Stimulated activated CD8-positive, alpha-beta memory T cell treated with anti-CD3 and anti-CD28 coated beads, Interleukin-15, amount 100 ng/mL, for 48 hours (primary cell): ENCODE data around the gene ADRA2B.
"Not testable (repeated sequence)": the region's sequence is repeated elsewhere in the genome, so short reads cannot be mapped to it uniquely, and the experiment has no call there.

Experiments used
- DNase-seq, 2 donors: peaks; one replicate each; pipeline ENCODE4 v3.0.0-alpha.2; 2020; ENCODE audit warnings: low read depth in 2 of 2

The ADRA2B gene

GRCh38 chr2:96069878-96070277 is 46.5 kb downstream of the ADRA2B start:
- not testable (repeated sequence) for DNase-seq

DNA sequence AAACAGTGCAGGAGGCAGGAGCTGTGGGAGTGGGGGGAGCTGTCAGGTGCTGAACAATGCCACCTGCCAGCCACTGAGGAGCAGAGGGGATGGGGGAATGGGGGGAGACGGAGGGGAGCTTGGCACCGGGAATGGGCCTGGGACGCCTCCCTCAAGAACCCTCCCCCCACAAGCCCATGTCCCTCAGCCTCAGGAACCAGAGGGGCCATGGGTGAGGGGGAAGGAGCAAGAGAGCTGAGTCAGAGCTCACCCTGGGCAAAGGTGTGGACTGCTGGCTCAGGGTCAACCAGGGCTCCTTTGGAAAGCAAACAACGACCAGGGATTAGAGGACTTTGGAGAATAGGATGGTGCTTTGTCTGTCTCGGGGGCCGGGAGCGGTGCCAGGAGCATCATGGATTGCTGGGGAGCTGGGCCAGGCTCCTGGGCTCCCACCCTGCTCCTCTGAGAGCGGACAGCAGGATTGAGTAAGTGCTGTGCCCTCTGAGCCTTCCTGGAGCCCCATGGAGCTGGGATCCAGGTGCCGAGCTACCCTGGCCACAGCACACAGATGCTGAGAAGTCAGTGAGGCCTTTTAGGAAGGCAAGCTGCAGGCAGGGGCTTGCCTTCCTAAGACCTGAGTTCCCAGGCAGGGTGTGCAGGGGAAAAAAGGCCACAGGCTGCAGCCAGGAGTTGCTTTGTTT is 48.3 kb downstream of the ADRA2B start:
- DNase-seq = not testable (repeated sequence)

- not testable (repeated sequence) for DNase-seq
Measured at GRCh38 chr2:96067098-96067660, 49.2 kb downstream of the ADRA2B start.

- not testable (repeated sequence) for DNase-seq
Measured at GRCh38 chr2:96066511-96066910, 49.9 kb downstream of the ADRA2B start.

- not testable (repeated sequence) for DNase-seq
Measured at GRCh38 chr2:96065954-96066353, 50.4 kb downstream of the ADRA2B start.

GRCh38 chr2:96065381-96065930 is 50.9 kb downstream of the ADRA2B start:
- DNase-seq = no peak

- DNase-seq = not testable (repeated sequence)
Measured at GRCh38 chr2:96064760-96065159, 51.6 kb downstream of the ADRA2B start.

DNA sequence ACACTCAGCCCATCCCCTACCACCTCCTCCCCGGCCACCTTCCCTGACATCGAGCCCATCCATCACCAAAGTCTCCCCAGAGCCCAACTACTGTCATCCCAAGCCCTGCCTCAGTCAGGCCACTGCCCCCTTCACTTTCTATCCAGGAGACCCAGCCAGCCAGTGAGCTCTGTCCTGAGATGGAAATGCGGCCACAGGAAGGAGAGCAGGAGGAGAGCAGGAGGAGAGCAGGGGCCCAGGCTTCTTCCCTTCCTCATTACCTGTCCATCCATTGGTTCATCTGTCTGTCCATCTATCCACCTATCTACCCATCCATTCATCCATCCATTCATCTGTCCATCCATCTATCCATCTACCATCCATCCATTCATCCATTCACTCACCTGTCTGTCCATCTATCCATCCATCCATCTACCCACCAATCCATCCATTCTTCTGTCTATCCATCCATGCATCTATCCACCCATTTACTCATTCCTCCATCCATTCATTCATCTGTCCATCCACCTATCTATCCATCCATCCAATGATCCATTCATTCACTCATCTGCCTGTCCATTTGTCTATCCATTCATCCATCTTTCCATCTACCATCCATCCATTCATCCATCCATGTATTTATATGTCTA is 52.2 kb downstream of the ADRA2B start:
- DNase-seq = not testable (repeated sequence)

- peak in 1 of 2 donors; percentile 43 for DNase-seq
Measured at GRCh38 chr2:96063116-96063899, 53.1 kb downstream of the ADRA2B start.
